SKM-1 treated with dmso at 0.1 percent for 144 hours (cell line): Measurements from ENCODE around the gene ITM2B.
"Not testable (repeated sequence)": the region's sequence is repeated elsewhere in the genome, so short reads cannot be mapped to it uniquely, and the experiment has no call there.

ENCODE experiments used
- DNase-seq: peaks from one replicate; lab custom pipeline; 2025; ENCODE audit not compliant: unreplicated experiment; lab: John Stamatoyannopoulos, UW

The ITM2B gene

GRCh38 chr13:48222358-48223301 is 10.4 kb upstream of the ITM2B start:
- DNase-seq: peak; percentile 61

GRCh38 chr13:48224701-48225100 is 8.3 kb upstream of the ITM2B start:
- no peak for DNase-seq

DNA sequence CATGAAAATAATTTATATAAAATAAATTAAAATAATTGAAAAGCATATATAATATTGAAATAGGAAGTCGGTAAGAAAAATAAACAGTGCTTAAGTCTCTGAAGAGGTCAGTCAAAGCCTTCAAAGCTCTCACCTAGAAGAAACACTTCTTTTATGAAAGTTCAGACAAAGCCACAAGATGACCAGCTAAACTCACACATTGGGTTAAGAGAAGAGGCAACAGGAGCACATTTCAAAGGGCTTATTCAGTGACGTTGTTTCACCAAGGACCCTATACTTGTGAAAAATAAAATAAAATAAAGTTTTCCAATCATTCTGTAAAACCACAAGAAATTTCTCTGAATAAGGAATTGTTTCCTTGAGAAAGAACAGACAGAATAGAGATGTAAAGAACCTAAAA is 2.5 kb upstream of the ITM2B start:
- DNase-seq: no peak

DNA sequence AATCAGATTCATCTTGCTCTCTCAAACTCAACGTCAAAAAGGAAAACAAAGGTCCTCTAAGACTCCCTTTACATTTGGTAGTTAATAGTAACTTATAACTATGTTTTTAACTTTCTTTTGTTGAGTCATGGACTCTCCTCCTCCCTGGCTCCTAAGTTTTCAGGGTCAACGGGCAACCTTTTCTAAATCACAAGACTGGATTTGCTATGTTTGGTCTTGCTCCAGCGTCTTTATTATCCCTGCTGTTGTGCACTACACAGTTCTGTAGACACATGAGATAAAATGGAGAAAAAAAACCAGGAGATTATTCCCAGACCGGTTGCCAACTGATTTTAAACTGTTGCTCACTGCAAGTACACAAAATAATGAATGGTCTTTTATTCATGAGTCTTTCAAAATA is 1.9 kb upstream of the ITM2B start:
- DNase-seq: no peak

- no peak for DNase-seq
These were observed 1.1 kb upstream of the ITM2B start for GRCh38 chr13:48231933-48232332.

- DNase-seq: peak; percentile 20
These were observed 473 bp upstream of the ITM2B start for GRCh38 chr13:48232420-48233045.

- DNase-seq: no peak
These were observed 983 bp downstream of the ITM2B start for GRCh38 chr13:48233889-48234488.

GRCh38 chr13:48234566-48235340 is 1.7 kb downstream of the ITM2B start:
- DNase-seq: no peak

GRCh38 chr13:48235341-48236135 is 2.5 kb downstream of the ITM2B start:
- DNase-seq: peak; percentile 51

DNA sequence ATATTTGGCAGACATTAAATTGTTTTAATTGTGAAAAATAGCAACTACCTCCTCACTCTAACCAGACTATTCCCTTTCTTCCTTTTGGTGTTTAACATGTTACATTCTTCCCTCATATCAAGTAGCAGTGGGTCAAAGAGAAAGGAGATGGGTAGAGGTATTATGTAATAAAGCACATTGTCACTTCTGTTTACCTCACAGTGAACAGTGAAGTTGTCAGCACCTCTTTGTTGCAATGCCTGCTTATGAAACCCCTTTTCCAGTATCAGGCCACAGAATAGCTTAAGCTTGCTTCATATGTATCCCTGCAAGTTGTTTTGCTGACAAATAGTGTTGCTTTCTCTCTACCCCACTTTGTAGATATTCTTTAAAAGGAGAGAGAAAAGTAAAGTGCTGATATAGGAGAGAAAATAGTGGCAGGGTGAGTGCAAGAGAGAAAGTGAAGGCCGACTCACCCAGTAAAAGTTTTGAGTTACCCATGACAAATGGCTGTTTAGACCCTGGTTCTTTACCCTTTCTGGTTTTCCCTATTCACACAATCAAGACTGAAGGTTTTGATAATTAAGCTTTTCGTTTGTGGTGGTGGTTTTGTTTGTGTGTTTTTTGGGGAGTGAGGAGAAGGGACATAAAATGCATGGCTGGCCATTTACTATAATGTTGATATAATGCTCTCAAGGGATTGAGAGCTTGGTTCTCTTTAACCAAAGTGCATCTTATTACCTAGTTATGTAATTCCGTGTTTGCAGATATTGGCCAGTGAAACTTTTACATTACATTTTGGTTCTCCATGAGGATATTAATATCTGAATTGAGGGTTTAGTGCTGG is 3.7 kb downstream of the ITM2B start:
- DNase-seq: peak; percentile 85

DNA sequence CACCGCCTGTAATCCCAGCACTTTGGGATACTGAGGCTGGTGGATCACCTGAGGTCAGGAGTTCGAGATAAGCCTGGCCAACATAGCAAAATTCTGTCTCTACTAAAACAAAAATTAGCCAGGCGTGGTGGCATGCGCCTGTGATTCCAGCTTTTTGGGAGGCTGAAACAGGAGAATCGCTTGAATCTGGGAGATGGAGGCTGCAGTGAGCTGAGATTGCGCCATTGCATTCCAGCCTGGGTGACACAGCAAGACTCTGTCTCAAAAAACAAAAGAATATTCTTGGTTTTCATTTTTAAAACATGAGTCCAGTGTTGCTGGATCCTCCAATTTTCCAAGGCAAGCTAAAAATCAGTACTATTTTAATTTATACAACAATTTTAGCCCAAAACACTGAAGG is 6.4 kb downstream of the ITM2B start:
- not testable (repeated sequence) for DNase-seq

- no peak for DNase-seq
These were observed 8.6 kb downstream of the ITM2B start for GRCh38 chr13:48241651-48242050.

GRCh38 chr13:48242677-48243076 is 9.7 kb downstream of the ITM2B start:
- DNase-seq: no peak

DNA sequence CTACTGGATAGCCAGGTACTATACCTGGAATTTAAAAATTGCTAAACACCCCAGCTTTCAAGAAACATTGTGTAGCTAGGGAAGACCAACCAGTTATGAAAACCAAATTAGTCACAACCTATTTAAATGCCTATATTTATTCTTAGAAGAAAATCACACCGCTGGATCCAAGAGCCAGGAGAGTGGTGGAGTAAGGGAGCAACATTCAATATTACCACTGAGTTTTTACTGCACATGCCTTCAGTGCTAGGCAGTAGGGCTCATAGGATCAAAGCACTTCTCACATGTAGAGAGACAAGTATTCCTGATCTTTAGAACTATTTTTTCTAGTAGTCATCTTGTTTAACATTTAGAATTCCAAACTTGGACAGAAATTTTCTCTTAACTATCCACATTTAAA is 11.2 kb downstream of the ITM2B start:
- DNase-seq: no peak

- no peak for DNase-seq
These were observed 13.1 kb downstream of the ITM2B start for GRCh38 chr13:48246102-48246501.

- no peak for DNase-seq
These were observed 16.0 kb downstream of the ITM2B start for GRCh38 chr13:48249018-48249417.

DNA sequence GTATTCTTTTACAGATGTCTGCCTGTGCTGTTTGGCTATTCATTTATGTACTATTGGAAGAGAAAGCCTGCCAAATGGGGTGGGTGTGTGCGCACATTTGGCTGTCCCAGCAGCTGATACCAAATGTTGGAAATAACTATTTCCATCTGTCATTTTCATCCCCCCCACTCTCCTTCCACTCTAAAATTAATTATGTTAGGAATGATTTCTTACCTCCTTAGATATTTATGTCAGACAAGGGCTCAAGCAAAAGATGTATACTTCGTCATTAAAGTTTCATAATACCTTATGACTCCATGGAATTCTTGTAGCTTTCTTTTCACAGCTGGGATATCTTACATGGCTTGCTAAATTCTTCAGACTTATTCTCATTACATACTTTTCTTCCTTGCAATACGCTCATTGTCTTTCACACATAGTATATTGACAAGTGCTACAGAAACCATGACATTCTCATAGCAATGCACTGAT is 18.6 kb downstream of the ITM2B start:
- DNase-seq: no peak

DNA sequence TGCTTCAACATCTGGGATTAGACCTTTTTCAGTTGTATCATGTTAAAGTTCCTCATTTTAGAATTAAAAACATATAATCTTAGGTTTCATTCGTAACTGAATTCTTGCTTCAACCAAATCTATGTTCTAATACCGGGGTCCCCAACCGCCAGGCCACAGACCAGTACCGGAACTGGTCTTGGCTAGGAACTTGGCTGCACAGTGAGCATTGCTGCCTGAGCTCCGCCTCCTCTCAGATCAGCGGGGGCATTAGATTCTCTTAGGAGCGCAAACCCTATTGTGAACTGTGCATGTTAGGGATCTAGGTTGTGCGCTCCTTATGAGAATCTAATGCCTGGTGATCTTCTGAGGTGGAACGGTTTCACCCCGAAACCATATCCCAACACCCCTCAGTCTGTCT is 19.2 kb downstream of the ITM2B start:
- no peak for DNase-seq

DNA sequence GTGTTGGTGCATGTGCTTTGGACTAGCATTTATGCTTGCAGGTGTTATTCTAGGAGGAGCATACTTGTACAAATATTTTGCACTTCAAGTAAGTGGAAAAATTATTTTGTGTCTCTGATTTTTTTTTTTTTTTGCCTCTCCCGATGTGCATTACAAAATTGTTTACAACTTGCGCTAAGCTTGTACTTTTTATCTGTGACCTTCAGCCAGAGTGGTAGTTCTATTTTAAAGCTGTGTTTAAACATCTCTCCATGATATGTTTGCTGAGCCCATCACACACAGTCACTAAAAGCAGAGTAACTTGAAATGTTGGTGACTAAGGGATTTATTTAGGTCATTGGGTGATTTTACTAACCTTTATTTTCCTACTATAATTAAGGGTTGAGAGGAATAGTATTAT is 20.8 kb downstream of the ITM2B start:
- DNase-seq: no peak
